Jurkat, Clone E6-1 (cell line): ENCODE results near the gene ANTXR1.

Source experiments
- DNase-seq: peaks from one replicate; pipeline ENCODE4 v3.0.0-alpha.2; 2011; ENCODE audit warnings: low read depth, low spot score
- H3K4me3 ChIP-seq: 2 replicates; pipeline ENCODE4 v1.5.1; 2011; ENCODE audit warnings: mild to moderate bottlenecking, low read length, control low read depth, moderate library complexity

Gene ANTXR1

GRCh38 chr2:69271831-69272257 is 258.9 kb downstream of the ANTXR1 start:
- no peak for DNase-seq
- H3K4me3 ChIP-seq, result no peak overlapping the region

- peak; percentile 44 for DNase-seq
Observed at GRCh38 chr2:69272803-69273471, 260.0 kb downstream of the ANTXR1 start.

GRCh38 chr2:69275490-69275889 is 262.5 kb downstream of the ANTXR1 start:
- H3K4me3 ChIP-seq, result no peak overlapping the region
- DNase-seq, result no peak

More at GRCh38 chr2:69272803-69273471, 260.0 kb downstream of the ANTXR1 start:
- H3K4me3 ChIP-seq, result no peak overlapping the region

- no peak overlapping the region for H3K4me3 ChIP-seq
- DNase-seq, result no peak
Observed at GRCh38 chr2:69278366-69278765, 265.4 kb downstream of the ANTXR1 start.

- no peak for DNase-seq
- H3K4me3 ChIP-seq, result no peak overlapping the region
Observed at GRCh38 chr2:69279211-69279610, 266.2 kb downstream of the ANTXR1 start.

- H3K4me3 ChIP-seq, result no peak overlapping the region
- DNase-seq, result no peak
Observed at GRCh38 chr2:69279931-69280681, 267.1 kb downstream of the ANTXR1 start.

GRCh38 chr2:69280796-69281412 is 267.9 kb downstream of the ANTXR1 start:
- no peak for DNase-seq
- H3K4me3 ChIP-seq, result no peak overlapping the region

GRCh38 chr2:69285379-69285894 is 272.5 kb downstream of the ANTXR1 start:
- no peak for DNase-seq
- H3K4me3 ChIP-seq, result no peak overlapping the region

- H3K4me3 ChIP-seq, result no peak overlapping the region
- DNase-seq, result no peak
Observed at GRCh38 chr2:69287544-69287943, 274.6 kb downstream of the ANTXR1 start.

- H3K4me3 ChIP-seq, result no peak overlapping the region
- no peak for DNase-seq
Observed at GRCh38 chr2:69288429-69288828, 275.4 kb downstream of the ANTXR1 start.

- no peak for DNase-seq
Observed at GRCh38 chr2:69291004-69291650, 278.1 kb downstream of the ANTXR1 start.

GRCh38 chr2:69291721-69292120 is 278.7 kb downstream of the ANTXR1 start:
- no peak for DNase-seq
- H3K4me3 ChIP-seq, result no peak overlapping the region

More at GRCh38 chr2:69291004-69291650, 278.1 kb downstream of the ANTXR1 start:
- no peak overlapping the region for H3K4me3 ChIP-seq

GRCh38 chr2:69292256-69292655 is 279.3 kb downstream of the ANTXR1 start:
- H3K4me3 ChIP-seq, result no peak overlapping the region
- DNase-seq, result no peak

GRCh38 chr2:69296421-69296820 is 283.4 kb downstream of the ANTXR1 start:
- no peak for DNase-seq
- no peak overlapping the region for H3K4me3 ChIP-seq

- no peak overlapping the region for H3K4me3 ChIP-seq
- no peak for DNase-seq
Observed at GRCh38 chr2:69297216-69297615, 284.2 kb downstream of the ANTXR1 start.

GRCh38 chr2:69298261-69298660 is 285.3 kb downstream of the ANTXR1 start:
- DNase-seq, result no peak
- H3K4me3 ChIP-seq, result no peak overlapping the region

GRCh38 chr2:69298862-69299261 is 285.9 kb downstream of the ANTXR1 start:
- no peak for DNase-seq
- no peak overlapping the region for H3K4me3 ChIP-seq
